Amniotic stem cell (primary cell): ENCODE measurements around the gene PHLDA2.

ENCODE experiments used
- DNase-seq: peaks from one replicate; lab custom pipeline; 2025; lab: John Stamatoyannopoulos, UW

The PHLDA2 gene

GRCh38 chr11:2928605-2929530 is at the start of gene PHLDA2:
Gene PHLDA2, minus strand, starts transcription at chr11:2929420. Its CDS starts 56 bp downstream, at chr11:2929364.
- DNase-seq: peak; percentile 32

GRCh38 chr11:2977113-2977512 is 47.9 kb upstream of the PHLDA2 start:
- DNase-seq: no peak

GRCh38 chr11:2976294-2977063 is 47.3 kb upstream of the PHLDA2 start:
- DNase-seq: no peak

- no peak for DNase-seq
Observed at GRCh38 chr11:2975594-2975993, 46.4 kb upstream of the PHLDA2 start.

GRCh38 chr11:2974272-2974671 is 45.1 kb upstream of the PHLDA2 start:
- DNase-seq: no peak

- DNase-seq: no peak
Observed at GRCh38 chr11:2968341-2968900, 39.2 kb upstream of the PHLDA2 start.

GRCh38 chr11:2964782-2965181 is 35.6 kb upstream of the PHLDA2 start:
- no peak for DNase-seq

- no peak for DNase-seq
Observed at GRCh38 chr11:2963761-2964160, 34.5 kb upstream of the PHLDA2 start.

- DNase-seq: no peak
Observed at GRCh38 chr11:2963112-2963754, 34.0 kb upstream of the PHLDA2 start.

GRCh38 chr11:2961080-2961479 is 31.9 kb upstream of the PHLDA2 start:
- DNase-seq: no peak

GRCh38 chr11:2960139-2960538 is 30.9 kb upstream of the PHLDA2 start:
- DNase-seq: no peak

GRCh38 chr11:2958251-2958650 is 29.0 kb upstream of the PHLDA2 start:
- DNase-seq: no peak

- DNase-seq: no peak
Observed at GRCh38 chr11:2955906-2956476, 26.8 kb upstream of the PHLDA2 start.

GRCh38 chr11:2954263-2954662 is 25.0 kb upstream of the PHLDA2 start:
- DNase-seq: no peak

GRCh38 chr11:2952290-2952689 is 23.1 kb upstream of the PHLDA2 start:
- DNase-seq: no peak

- DNase-seq: peak; percentile 3
Observed at GRCh38 chr11:2951231-2952110, 22.3 kb upstream of the PHLDA2 start.

GRCh38 chr11:2950825-2951224 is 21.6 kb upstream of the PHLDA2 start:
- no peak for DNase-seq

- no peak for DNase-seq
Observed at GRCh38 chr11:2949920-2950319, 20.7 kb upstream of the PHLDA2 start.

GRCh38 chr11:2947744-2948143 is 18.5 kb upstream of the PHLDA2 start:
- no peak for DNase-seq

GRCh38 chr11:2945757-2946287 is 16.6 kb upstream of the PHLDA2 start:
- no peak for DNase-seq
